Stimulated activated memory B cell treated with anti-CD40 and anti-IgM and Interleukin-4, amounts not matched to agents 10 μg/mL and 1 μg/mL and 100 μg/mL, for 72 hours (primary cell): ENCODE measurements around the gene NCKAP5L.

Source experiments
- ATAC-seq: fragments of 150-1000 bp; cut with Tn5 transposase; 2 replicates; pipeline ENCODE4 v1.10.0; 2021
- H3K27ac Mint-ChIP-seq: one replicate; pipeline ENCODE4 v1.8.0; 2022; ENCODE audit warnings: mild to moderate bottlenecking, mixed read lengths
- H3K27me3 Mint-ChIP-seq: one replicate; pipeline ENCODE4 v1.8.0; 2022; ENCODE audit warnings: mixed read lengths
- H3K36me3 Mint-ChIP-seq: one replicate; pipeline ENCODE4 v1.8.0; 2022; ENCODE audit warnings: mixed read lengths
- H3K4me1 Mint-ChIP-seq: one replicate; pipeline ENCODE4 v1.8.0; 2022; ENCODE audit warnings: mixed read lengths
- H3K4me3 Mint-ChIP-seq: one replicate; pipeline ENCODE4 v1.8.0; 2022; ENCODE audit warnings: mild to moderate bottlenecking, moderate library complexity, mixed read lengths
- H3K9me3 Mint-ChIP-seq: one replicate; pipeline ENCODE4 v1.8.0; 2022; ENCODE audit warnings: mixed read lengths

Gene NCKAP5L

GRCh38 chr12:49803693-49804450 is 24.3 kb downstream of the NCKAP5L start:
- H3K9me3 Mint-ChIP-seq = no peaks in the 10 kb centered on the region
- H3K36me3 Mint-ChIP-seq = peaks cover 37% of the 10 kb centered on the region
- H3K27ac Mint-ChIP-seq = no peak overlapping the region
- no peaks in the 10 kb centered on the region for H3K4me1 Mint-ChIP-seq
- H3K27me3 Mint-ChIP-seq = no peaks in the 10 kb centered on the region
- ATAC-seq = no peak
- no peak overlapping the region for H3K4me3 Mint-ChIP-seq

- Mint-ChIP-seq H3K27me3 (no peaks in the 10 kb centered on the region), H3K36me3 (peaks cover 37% of the 10 kb centered on the region), H3K4me3 (no peak overlapping the region), H3K27ac (no peak overlapping the region), H3K4me1 (no peaks in the 10 kb centered on the region), H3K9me3 (no peaks in the 10 kb centered on the region)
- no peak for ATAC-seq
Measured at GRCh38 chr12:49801141-49802063, 26.8 kb downstream of the NCKAP5L start.

GRCh38 chr12:49800421-49801140 is 27.6 kb downstream of the NCKAP5L start:
- H3K4me3 Mint-ChIP-seq = no peak overlapping the region
- H3K9me3 Mint-ChIP-seq = no peaks in the 10 kb centered on the region

GRCh38 chr12:49798934-49799333 is 29.3 kb downstream of the NCKAP5L start:
- H3K27ac Mint-ChIP-seq = no peak overlapping the region
- no peaks in the 10 kb centered on the region for H3K27me3 Mint-ChIP-seq
- no peaks in the 10 kb centered on the region for H3K9me3 Mint-ChIP-seq
- H3K4me1 Mint-ChIP-seq = no peaks in the 10 kb centered on the region
- no peak for ATAC-seq
- peaks cover 29% of the 10 kb centered on the region for H3K36me3 Mint-ChIP-seq
- no peak overlapping the region for H3K4me3 Mint-ChIP-seq

More at GRCh38 chr12:49800421-49801140, 27.6 kb downstream of the NCKAP5L start:
- H3K4me1 Mint-ChIP-seq = no peaks in the 10 kb centered on the region
- no peaks in the 10 kb centered on the region for H3K27me3 Mint-ChIP-seq
- ATAC-seq = no peak
- H3K27ac Mint-ChIP-seq = no peak overlapping the region
- H3K36me3 Mint-ChIP-seq = peaks cover 37% of the 10 kb centered on the region

- no peaks in the 10 kb centered on the region for H3K9me3 Mint-ChIP-seq
- H3K27ac Mint-ChIP-seq = no peak overlapping the region
- H3K27me3 Mint-ChIP-seq = no peaks in the 10 kb centered on the region
- peaks cover 28% of the 10 kb centered on the region for H3K36me3 Mint-ChIP-seq
- no peaks in the 10 kb centered on the region for H3K4me1 Mint-ChIP-seq
- no peak for ATAC-seq
- H3K4me3 Mint-ChIP-seq = no peak overlapping the region
Measured at GRCh38 chr12:49798248-49798647, 30.0 kb downstream of the NCKAP5L start.

- Mint-ChIP-seq H3K9me3 (no peaks in the 10 kb centered on the region), H3K27me3 (no peaks in the 10 kb centered on the region), H3K27ac (no peak overlapping the region), H3K36me3 (peaks cover 24% of the 10 kb centered on the region), H3K4me1 (no peaks in the 10 kb centered on the region), H3K4me3 (no peak overlapping the region)
- no peak for ATAC-seq
Measured at GRCh38 chr12:49797449-49797776, 30.8 kb downstream of the NCKAP5L start.

GRCh38 chr12:49796606-49797448 is 31.4 kb downstream of the NCKAP5L start:
- Mint-ChIP-seq H3K4me1 (no peaks in the 10 kb centered on the region), H3K36me3 (peaks cover 23% of the 10 kb centered on the region), H3K27ac (no peak overlapping the region), H3K4me3 (no peak overlapping the region), H3K9me3 (no peaks in the 10 kb centered on the region), H3K27me3 (no peaks in the 10 kb centered on the region)
- ATAC-seq = peak; percentile 10

- no peak overlapping the region for H3K4me3 Mint-ChIP-seq
Measured at GRCh38 chr12:49796155-49796554, 32.1 kb downstream of the NCKAP5L start.

GRCh38 chr12:49795654-49796105 is 32.5 kb downstream of the NCKAP5L start:
- no peak overlapping the region for H3K27ac Mint-ChIP-seq
- ATAC-seq = no peak
- no peaks in the 10 kb centered on the region for H3K9me3 Mint-ChIP-seq
- H3K36me3 Mint-ChIP-seq = peaks cover 20% of the 10 kb centered on the region
- no peaks in the 10 kb centered on the region for H3K4me1 Mint-ChIP-seq
- H3K27me3 Mint-ChIP-seq = no peaks in the 10 kb centered on the region
- no peak overlapping the region for H3K4me3 Mint-ChIP-seq

More at GRCh38 chr12:49796155-49796554, 32.1 kb downstream of the NCKAP5L start:
- Mint-ChIP-seq H3K4me1 (no peaks in the 10 kb centered on the region), H3K36me3 (peaks cover 18% of the 10 kb centered on the region), H3K27ac (no peak overlapping the region), H3K9me3 (no peaks in the 10 kb centered on the region), H3K27me3 (no peaks in the 10 kb centered on the region)
- no peak for ATAC-seq

- no peak for ATAC-seq
- Mint-ChIP-seq H3K4me1 (no peaks in the 10 kb centered on the region), H3K9me3 (no peaks in the 10 kb centered on the region), H3K36me3 (peaks cover 20% of the 10 kb centered on the region), H3K27ac (no peak overlapping the region), H3K27me3 (no peaks in the 10 kb centered on the region), H3K4me3 (no peak overlapping the region)
Measured at GRCh38 chr12:49794811-49795653, 33.2 kb downstream of the NCKAP5L start.

GRCh38 chr12:49794021-49794420 is 34.2 kb downstream of the NCKAP5L start:
- H3K9me3 Mint-ChIP-seq = no peaks in the 10 kb centered on the region
- H3K4me1 Mint-ChIP-seq = no peaks in the 10 kb centered on the region

GRCh38 chr12:49793620-49794019 is 34.6 kb downstream of the NCKAP5L start:
- H3K4me1 Mint-ChIP-seq = no peaks in the 10 kb centered on the region
- H3K27me3 Mint-ChIP-seq = no peaks in the 10 kb centered on the region
- H3K4me3 Mint-ChIP-seq = no peak overlapping the region
- H3K27ac Mint-ChIP-seq = no peak overlapping the region
- H3K9me3 Mint-ChIP-seq = no peaks in the 10 kb centered on the region
- H3K36me3 Mint-ChIP-seq = peaks cover 14% of the 10 kb centered on the region
- ATAC-seq = no peak

More at GRCh38 chr12:49794021-49794420, 34.2 kb downstream of the NCKAP5L start:
- no peak overlapping the region for H3K4me3 Mint-ChIP-seq
- no peak overlapping the region for H3K27ac Mint-ChIP-seq
- no peak for ATAC-seq
- peaks cover 14% of the 10 kb centered on the region for H3K36me3 Mint-ChIP-seq
- no peaks in the 10 kb centered on the region for H3K27me3 Mint-ChIP-seq

- Mint-ChIP-seq H3K27ac (no peak overlapping the region), H3K4me3 (no peak overlapping the region), H3K9me3 (no peaks in the 10 kb centered on the region), H3K27me3 (no peaks in the 10 kb centered on the region), H3K36me3 (peaks cover 14% of the 10 kb centered on the region), H3K4me1 (no peaks in the 10 kb centered on the region)
- no peak for ATAC-seq
Measured at GRCh38 chr12:49792976-49793580, 35.1 kb downstream of the NCKAP5L start.
